Measurements from ENCODE around the gene MTHFD1L. TPM values are rescaled to one million over a fixed set of nuclear protein-coding genes. Genes with fewer than 3 reads are reported as not detected.

MTHFD1L gene
- total and polyA plus RNA-seq, 2 donors (not counting 3 experiments of a cell fraction or from before 2014, with no cell fraction given), result 40.2 to 120 TPM

- BruUV-seq (replicated peaks), result no TSS peak
- intact Hi-C loops (cut with micrococcal nuclease), result no loop called here
- no peaks in the 10 kb centered on the region for H3K9me3 ChIP-seq (replicated peaks; ENCODE audit: control insufficient read depth, insufficient read depth, low read length)
- FAIRE-seq (no peak), DNase-seq (ENCODE audit: low read depth, low spot score) (no peak)
- H3K9ac ChIP-seq (replicated peaks; ENCODE audit: extremely low read depth, insufficient read depth, low read length), result no peak overlapping the region
- ChIA-PET POLR2A (no interaction called here), CTCF (interaction anchor here (4.5 kb wide), 1 partner anchor 317 kb away, joined by 51 read pairs; no protein-coding TSS in a partner anchor)
- no peak overlapping the region for H3K4me3 ChIP-seq (replicated peaks in 1 of 3; ENCODE audit: insufficient read depth in 1 of 3, low read depth in 1 of 3, low read length in 3 of 3)
- TF ChIP-seq CTCF (IDR thresholded peaks at IDR 0.05; ENCODE audit: extremely low read depth in 1 of 2, insufficient read depth in 1 of 2, low read depth in 1 of 2, low read length in 2 of 2) (no peak), MYC (IDR thresholded peaks at IDR 0.05; ENCODE audit: low read depth, low read length) (no peak), POLR2AphosphoS5 (IDR thresholded peaks at IDR 0.05; ENCODE audit: insufficient read depth, low read depth, low read length) (no peak), MAX (IDR thresholded peaks at IDR 0.05; ENCODE audit: insufficient read depth, insufficient read length) (no peak), JUN (IDR thresholded peaks at IDR 0.05; ENCODE audit: borderline replicate concordance, insufficient read depth, insufficient read length, low read depth) (no peak), EZH2 (IDR thresholded peaks at IDR 0.05; ENCODE audit: borderline replicate concordance, low read depth, low read length, severe bottlenecking) (no peak), POLR2A (IDR thresholded peaks at IDR 0.05; ENCODE audit: low read depth, low read length) (no peak)
- H3K36me3 ChIP-seq (ENCODE audit: control insufficient read depth in 2 of 2, extremely low read depth in 1 of 2, insufficient read depth in 2 of 2, low read length in 2 of 2), result no peaks in the 10 kb centered on the region
- no peaks in the 10 kb centered on the region for H3K27me3 ChIP-seq (ENCODE audit: control insufficient read depth in 2 of 2, insufficient read depth in 2 of 2, low read length in 2 of 2)
- H3K4me2 ChIP-seq (ENCODE audit: insufficient read depth, low read length), result no peak overlapping the region
- H3K4me1 ChIP-seq (ENCODE audit: control insufficient read depth, extremely low read depth, insufficient read depth, low read length), result peaks cover 55% of the 10 kb centered on the region
- no peak overlapping the region for H2AFZ ChIP-seq (ENCODE audit: low read depth, low read length)
- dilution Hi-C loops (cut with MboI; ENCODE audit: extremely low pct_ligation_motif_present, low sequenced_read_pairs), result no loop called here
- H3K27ac ChIP-seq (ENCODE audit: insufficient read depth, low read depth, low read length), result no peak overlapping the region
- peaks cover 14% of the 10 kb centered on the region for H3K79me2 ChIP-seq (ENCODE audit: control insufficient read depth, insufficient read depth, low read length)
- no peaks in the 10 kb centered on the region for H3K9me1 ChIP-seq (replicated peaks; ENCODE audit: control insufficient read depth, extremely low read depth, insufficient read depth, low read length)
- H4K20me1 ChIP-seq (replicated peaks; ENCODE audit: control insufficient read depth, extremely low read depth, insufficient read depth, low read length), result no peaks in the 10 kb centered on the region
These were observed 142.9 kb downstream of the MTHFD1L start for GRCh38 chr6:151008425-151008824.
